ENCODE data around the gene PPP2R1B.

PPP2R1B gene

DNA sequence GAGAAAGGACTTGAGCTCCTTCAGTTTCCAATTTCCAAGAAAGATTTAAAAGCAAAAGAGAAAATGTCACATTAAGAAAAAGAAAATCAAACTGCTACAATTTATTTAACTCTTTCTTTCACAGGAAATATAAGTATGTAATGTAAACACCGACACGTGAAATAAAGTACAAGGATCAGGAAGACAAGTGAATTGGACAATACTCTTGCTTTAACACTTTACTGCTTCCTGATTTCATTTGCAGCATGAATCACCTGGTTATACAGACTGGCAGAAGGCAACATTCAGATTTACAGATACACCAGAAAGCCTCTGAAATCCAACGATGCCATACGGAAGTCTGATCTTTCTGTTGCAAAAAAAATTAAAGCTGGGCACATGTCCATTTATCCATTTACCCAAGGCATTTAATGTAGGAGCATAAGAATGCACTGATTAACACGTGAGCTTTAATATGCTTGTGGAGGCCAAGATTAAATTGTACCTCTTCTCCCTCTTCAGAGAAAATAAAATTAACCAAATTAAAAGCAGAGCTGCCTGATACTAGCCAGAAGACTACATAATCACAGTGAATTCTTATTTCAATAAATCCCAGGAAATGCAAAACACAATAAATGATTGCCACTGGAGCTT, 16.0 kb upstream of the PPP2R1B start:
- no peaks in the 10 kb centered on the region for H3K36me3 ChIP-seq
- H3K27me3 ChIP-seq: no peaks in the 10 kb centered on the region
- no peaks in the 10 kb centered on the region for H3K4me1 ChIP-seq (ENCODE audit: control insufficient read depth in 1 of 2, insufficient read depth in 1 of 2, low read depth in 1 of 2, low read length in 1 of 2)
- TF ChIP-seq, protein P1, sequence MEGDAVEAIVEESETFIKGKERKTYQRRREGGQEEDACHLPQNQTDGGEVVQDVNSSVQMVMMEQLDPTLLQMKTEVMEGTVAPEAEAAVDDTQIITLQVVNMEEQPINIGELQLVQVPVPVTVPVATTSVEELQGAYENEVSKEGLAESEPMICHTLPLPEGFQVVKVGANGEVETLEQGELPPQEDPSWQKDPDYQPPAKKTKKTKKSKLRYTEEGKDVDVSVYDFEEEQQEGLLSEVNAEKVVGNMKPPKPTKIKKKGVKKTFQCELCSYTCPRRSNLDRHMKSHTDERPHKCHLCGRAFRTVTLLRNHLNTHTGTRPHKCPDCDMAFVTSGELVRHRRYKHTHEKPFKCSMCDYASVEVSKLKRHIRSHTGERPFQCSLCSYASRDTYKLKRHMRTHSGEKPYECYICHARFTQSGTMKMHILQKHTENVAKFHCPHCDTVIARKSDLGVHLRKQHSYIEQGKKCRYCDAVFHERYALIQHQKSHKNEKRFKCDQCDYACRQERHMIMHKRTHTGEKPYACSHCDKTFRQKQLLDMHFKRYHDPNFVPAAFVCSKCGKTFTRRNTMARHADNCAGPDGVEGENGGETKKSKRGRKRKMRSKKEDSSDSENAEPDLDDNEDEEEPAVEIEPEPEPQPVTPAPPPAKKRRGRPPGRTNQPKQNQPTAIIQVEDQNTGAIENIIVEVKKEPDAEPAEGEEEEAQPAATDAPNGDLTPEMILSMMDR (IDR thresholded peaks at IDR 0.05): no peak
- no peaks in the 10 kb centered on the region for H3K9me3 ChIP-seq
- no peak overlapping the region for H3K4me3 ChIP-seq (ENCODE audit: low read depth in 1 of 2, low read length in 1 of 2)
- no peak overlapping the region for H3K27ac ChIP-seq

DNA sequence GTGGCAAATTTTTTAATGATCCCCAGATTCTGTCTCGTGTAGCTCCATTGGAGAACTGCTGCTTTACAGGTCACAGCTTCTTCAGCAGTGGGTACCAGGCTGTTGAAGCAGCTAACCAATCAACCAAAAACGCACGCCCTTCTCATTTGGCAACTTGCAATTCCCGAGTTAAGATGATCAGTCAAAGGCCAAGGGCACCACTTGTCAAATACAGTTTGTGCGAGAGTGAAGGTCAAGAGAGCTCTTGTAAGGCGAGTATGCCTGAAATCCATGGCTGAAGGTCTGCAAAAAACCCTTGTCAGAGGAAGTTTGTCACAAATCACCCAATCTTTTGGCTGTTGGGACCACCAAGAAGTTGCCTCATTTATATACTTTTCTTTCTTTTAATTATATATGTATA, 12.9 kb upstream of the PPP2R1B start:
- H3K9me3 ChIP-seq: no peaks in the 10 kb centered on the region
- H3K27me3 ChIP-seq: no peaks in the 10 kb centered on the region
- H3K27ac ChIP-seq: no peak overlapping the region
- no peaks in the 10 kb centered on the region for H3K4me1 ChIP-seq (ENCODE audit: control insufficient read depth in 1 of 2, insufficient read depth in 1 of 2, low read depth in 1 of 2, low read length in 1 of 2)
- H3K36me3 ChIP-seq: no peaks in the 10 kb centered on the region
- TF ChIP-seq, protein P1 (IDR thresholded peaks at IDR 0.05): no peak
- no peak overlapping the region for H3K4me3 ChIP-seq (ENCODE audit: low read depth in 1 of 2, low read length in 1 of 2)

DNA sequence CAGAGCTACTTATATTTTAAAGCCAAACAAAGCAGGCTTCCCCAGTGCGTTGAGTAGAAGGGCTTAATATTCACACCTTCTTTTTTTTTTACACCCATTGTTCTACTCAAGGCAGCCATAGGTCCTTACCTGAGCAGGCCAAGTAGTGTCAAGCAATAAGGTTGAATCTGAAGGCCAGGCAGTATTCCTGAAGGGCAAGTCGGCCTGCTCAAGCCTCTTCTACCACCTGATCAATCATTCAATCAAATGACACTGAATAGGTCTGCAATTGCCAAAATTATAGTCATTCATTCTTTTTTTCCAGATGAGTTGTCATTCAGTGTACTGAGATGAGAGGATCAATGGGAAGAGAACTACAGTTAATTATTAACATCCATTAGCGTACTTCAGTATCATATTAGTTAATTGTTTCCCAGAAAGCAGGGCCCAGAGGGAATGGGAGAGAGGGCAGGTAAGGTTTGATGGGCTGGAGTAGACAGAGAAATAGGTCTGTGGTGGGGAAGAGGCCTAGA, 11.9 kb upstream of the PPP2R1B start:
- no peaks in the 10 kb centered on the region for H3K36me3 ChIP-seq
- no peaks in the 10 kb centered on the region for H3K9me3 ChIP-seq
- no peaks in the 10 kb centered on the region for H3K27me3 ChIP-seq
- H3K4me3 ChIP-seq (ENCODE audit: low read depth in 1 of 2, low read length in 1 of 2): no peak overlapping the region
- TF ChIP-seq, protein P1 (IDR thresholded peaks at IDR 0.05): no peak
- H3K4me1 ChIP-seq (ENCODE audit: control insufficient read depth in 1 of 2, insufficient read depth in 1 of 2, low read depth in 1 of 2, low read length in 1 of 2): no peaks in the 10 kb centered on the region
- H3K27ac ChIP-seq: no peak overlapping the region

GRCh38 chr11:111777094-111778046, 11.2 kb upstream of the PPP2R1B start:
- TF ChIP-seq, protein P1 (IDR thresholded peaks at IDR 0.05): peak; percentile 35
- no peaks in the 10 kb centered on the region for H3K27me3 ChIP-seq
- no peaks in the 10 kb centered on the region for H3K4me1 ChIP-seq (ENCODE audit: control insufficient read depth in 1 of 2, insufficient read depth in 1 of 2, low read depth in 1 of 2, low read length in 1 of 2)
- H3K27ac ChIP-seq: no peak overlapping the region
- no peaks in the 10 kb centered on the region for H3K36me3 ChIP-seq
- H3K4me3 ChIP-seq (ENCODE audit: low read depth in 1 of 2, low read length in 1 of 2): no peak overlapping the region
- H3K9me3 ChIP-seq: no peaks in the 10 kb centered on the region

DNA sequence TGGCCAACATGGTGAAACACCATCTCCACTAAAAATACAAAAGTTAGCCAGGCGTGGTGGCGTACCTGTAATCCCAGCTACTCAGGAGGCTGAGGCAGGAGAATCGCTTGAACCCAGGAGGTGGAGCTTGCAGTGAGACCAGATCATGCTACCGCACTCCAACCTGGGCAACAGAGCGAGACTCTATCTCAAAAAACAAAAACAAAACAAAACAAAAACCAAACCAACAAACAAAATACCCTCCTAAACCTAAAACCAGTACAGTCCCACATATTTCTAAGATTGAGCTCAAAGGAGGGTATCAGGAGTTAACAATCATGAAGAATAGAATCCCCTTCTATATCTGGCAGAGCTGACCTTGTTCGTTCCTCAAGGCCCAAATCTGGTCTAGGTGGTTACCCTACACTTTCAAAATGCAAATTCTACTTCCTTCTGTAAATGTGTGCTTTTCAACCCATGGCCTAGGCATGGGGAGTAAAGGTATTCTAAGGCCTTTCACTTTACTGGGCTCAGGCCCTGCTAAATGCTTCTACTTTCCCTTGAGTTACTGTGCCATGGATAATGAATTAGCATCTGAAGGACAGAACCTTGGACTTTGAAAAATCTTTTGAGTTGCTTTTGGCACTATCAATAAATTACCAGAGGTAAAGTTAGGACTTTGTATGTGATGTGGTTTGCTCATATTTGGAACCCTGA, 10.4 kb upstream of the PPP2R1B start:
- no peaks in the 10 kb centered on the region for H3K36me3 ChIP-seq
- H3K27ac ChIP-seq: no peak overlapping the region
- H3K27me3 ChIP-seq: no peaks in the 10 kb centered on the region
- H3K4me1 ChIP-seq (ENCODE audit: control insufficient read depth in 1 of 2, insufficient read depth in 1 of 2, low read depth in 1 of 2, low read length in 1 of 2): no peaks in the 10 kb centered on the region
- TF ChIP-seq, protein P1 (IDR thresholded peaks at IDR 0.05): no peak
- H3K9me3 ChIP-seq: no peaks in the 10 kb centered on the region
- no peak overlapping the region for H3K4me3 ChIP-seq (ENCODE audit: low read depth in 1 of 2, low read length in 1 of 2)

All from neutrophil (primary cell).